ENCODE measurements around the gene KRT24.
"Not testable (repeated sequence)": the region's sequence is repeated elsewhere in the genome, so short reads cannot be mapped to it uniquely, and the experiment has no call there.

The KRT24 gene

DNA sequence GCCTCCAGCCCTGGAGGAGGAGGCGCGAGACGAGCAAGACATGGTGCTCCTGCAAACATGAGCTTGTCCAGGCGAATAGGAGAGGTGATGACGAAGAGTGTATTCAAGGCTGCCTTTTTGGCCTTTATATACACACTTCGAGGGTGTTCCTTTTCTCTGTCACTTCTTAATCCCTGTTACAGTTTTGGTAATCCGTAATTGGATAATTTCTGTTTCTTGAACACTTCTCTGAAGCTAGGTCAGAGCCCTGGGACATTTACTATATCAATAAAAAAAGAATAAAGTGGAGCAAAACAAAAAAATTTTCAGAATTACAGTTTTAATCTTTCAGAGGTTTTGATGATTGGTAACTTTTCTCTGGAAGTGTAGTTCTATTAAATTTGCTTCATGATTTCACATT, at the start of gene KRT24:
KRT24 (minus strand) TSS at position 101 of the 400 bp plus-strand sequence; CDS start at position 42, 59 bp downstream.
- no peak for DNase-seq

DNA sequence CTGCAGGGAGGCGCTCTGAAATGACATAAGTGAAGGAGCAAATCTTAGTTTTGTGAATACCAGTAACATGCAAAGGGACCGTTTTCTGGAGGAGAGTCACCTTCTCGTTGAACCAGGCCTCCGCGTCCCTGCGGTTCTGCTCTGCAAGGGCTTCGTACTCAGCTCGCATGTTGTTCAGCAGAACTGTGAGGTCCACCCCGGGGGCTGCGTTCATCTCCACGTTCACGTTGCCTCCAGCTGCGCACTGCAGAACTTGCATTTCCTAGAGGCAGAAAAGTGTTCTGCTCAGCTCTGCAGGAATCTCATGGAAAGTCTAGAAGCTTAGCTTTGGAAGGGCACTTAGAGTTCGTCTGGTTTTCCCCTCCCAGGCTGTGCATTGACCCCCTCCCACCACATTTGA, 47.5 kb upstream of the KRT24 start:
- DNase-seq: no peak

DNA sequence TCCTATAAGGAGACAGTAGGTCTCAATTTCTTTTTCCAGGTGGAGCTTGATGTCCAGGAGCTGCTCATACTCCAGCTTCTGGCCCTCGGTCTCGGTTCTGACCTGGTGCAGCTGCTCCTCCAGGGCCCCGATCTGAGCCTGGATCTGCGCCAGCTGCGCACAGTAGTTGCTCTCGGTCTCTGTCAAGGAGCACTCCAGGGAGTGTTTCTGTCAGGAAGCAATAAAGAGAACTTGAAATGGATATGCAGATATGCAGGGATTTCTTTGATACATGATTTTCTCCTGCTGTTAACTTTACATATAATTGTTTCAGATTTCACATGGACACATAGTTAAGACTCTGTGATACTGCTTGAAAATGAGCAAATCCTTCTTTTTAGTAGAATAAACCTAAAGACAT, 46.8 kb upstream of the KRT24 start:
- DNase-seq: no peak

DNA sequence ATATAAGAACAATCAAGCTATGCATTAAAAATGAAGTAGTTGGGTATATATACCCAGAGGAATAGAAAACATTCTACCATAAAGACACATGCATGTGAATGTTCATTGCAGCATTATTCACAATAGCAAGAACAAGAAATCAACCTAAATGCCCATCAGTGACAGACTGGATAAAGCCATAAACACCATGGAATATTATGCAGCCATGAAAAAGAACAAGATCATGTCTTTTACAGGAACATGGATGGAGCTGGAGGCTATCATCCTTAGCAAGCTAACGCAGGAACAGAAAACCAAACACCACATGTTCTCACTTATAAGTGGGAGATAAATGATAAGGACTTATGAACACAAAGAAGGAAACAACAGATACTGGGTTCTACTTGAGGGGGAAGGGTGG, 45.1 kb upstream of the KRT24 start:
- not testable (repeated sequence) for DNase-seq

DNA sequence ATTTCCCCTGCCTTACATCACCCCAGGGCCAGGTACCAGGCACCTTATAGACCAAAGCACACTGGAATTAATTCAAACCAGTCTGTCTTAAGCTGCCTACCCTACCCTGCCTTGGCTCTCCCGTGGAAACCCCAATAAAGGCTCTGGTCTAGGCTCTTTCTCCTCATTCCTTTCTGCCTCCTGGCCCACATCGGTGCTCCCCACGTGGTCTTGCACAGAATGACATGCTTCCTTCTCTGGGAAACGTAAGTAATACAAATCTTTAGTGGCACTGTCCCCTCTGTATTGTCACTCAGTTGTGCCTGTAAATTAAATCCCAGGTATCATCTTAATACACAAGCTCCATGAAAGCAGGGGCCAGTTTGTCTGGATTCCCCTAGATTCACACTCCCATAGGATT, 35.0 kb upstream of the KRT24 start:
- no peak for DNase-seq

DNA sequence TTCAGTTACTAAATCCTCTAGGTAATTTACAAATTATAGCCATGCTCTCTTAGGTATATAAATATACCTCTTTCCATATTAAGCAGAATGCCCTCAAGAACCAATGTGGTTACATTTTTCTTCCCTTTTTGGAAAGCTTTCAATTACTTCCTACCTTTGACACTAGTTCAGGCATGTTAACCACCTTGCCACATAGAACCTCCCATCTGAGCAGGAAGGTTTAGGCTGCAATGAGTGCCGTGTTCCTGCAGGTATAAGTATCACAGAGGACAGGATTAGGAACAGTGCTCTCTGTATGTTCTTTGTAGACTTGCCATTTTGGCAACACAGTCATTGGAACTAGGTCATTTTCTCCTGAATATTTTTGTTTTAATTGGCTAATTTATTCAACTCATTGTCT, 31.5 kb upstream of the KRT24 start:
- no peak for DNase-seq

DNA sequence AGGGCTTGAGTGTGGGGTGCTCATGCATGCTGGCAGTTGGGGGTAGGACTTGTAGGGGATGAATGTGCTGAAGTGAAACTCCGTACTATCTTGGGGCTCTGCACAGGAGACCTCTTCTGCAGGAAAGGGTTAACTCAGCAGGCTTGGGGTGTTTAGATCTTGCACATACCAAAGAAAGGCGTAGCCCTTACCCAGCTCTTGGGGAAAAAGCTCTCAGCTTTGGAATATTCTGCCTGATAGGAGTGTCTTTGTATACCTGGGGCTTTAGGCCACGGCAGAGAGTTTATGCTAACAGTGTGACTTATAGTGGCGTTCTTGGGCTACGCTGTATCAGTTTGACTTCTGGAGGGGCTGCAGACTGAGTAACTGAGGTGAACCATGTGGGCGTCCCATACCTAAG, 30.5 kb upstream of the KRT24 start:
- no peak for DNase-seq

DNA sequence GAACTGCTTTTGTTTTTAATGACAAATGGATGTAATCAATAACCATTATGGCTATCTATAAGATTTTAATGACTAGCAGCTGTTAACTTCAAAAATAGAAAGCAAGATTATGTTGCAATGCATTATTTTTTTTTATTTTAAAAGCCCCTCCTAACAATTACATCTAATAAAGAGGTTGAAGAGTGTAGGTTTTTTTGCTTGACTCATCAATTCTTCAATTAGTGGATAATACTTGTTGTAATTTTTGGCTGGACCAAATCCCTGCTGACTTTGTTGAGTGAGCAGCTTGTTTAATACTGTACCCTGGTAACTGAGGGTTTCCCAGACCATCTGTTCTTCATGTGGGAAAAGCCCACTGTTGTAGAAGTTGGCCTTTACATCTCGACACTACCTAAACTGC, 27.4 kb upstream of the KRT24 start:
- DNase-seq: no peak

DNA sequence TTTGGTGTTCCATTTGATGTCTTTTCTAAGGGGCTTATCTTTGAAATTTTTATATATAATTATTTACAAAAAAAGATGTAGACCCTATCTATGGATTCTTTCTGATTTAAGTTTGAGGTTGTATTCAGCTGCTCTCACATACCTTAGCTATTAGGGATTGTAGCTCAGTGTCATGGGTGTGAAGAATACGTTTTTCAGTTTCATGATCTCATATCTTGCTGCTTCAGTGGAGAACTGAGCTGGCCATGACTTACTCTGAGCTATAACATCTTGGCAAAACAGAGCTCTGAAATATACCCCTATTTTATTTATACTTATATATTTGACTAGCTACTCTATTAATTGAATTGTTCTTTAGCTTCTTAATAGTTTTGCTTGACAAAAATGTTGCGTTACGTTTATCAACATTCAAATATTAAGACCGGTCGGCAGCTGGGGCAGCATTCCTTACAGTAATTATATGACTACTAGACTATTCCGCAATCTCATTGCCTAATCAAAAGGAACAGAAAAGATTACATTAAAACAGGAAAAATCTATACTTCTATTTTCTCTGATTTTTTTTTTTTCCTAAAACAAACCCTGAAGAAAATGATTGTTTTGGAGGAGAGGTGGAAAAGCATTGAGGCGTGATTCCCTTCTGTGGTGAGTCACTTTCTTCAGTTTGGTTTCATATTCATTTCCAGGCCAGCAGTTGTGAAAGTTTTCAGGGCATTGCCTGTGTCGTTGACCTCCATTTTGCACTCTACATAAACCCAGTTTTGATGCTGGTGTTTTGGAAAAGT, 24.1 kb upstream of the KRT24 start:
- peak; percentile 48 for DNase-seq

DNA sequence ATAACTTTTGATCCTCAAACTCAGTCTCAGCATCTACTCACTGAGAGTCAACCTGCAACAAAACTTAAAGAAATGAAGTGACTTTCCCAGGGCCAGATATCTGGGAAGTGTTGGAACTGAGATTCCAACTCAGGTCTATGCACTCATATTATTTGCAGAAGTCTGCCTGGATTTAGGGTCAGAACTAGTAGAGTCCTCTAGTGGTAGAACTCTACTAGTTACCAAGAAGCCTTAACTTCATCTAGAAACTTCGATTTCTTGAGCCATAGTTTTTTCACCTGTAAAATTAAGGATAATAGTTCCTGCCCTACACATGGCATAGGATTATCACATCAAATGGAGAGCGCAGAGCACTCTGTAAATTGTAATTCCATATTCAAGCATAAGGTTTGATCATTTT, 23.4 kb upstream of the KRT24 start:
- no peak for DNase-seq

DNA sequence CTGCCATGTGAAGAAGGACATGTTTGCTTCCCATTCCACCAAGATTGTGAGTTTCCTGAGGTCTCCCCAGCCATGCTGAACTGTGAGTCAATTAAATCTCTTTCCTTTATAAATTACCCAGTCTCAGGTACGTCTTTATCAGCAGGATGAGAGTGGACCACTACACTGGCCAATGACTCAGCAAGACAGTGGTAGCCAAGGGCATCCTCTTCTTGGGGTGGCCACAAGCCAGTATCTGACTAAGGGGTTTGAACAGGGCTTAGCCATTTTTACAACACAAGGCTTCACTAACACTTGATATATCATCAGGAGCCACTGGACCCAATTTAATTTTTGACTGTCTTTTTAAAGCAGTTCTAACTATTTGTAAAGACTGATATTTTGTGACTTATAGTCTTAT, 21.1 kb upstream of the KRT24 start:
- no peak for DNase-seq

DNA sequence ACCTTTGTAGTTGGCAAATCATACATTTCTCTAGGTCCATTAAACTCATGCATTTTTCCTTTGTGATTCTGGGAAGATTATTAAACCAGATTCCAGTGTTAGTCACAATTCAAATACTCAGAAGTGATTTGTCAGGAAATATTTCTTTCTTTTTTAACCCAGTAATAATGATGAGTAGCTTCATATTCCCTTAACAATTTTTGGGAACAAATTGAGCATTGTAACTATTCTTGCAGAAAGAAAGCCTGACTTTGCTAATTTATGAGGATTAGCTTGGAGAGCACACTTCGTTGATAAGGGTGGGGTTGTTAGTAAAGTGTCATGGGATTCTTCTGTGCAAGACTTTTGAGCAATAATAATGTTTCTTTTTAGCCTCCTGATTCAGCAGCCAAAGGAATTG, 18.7 kb upstream of the KRT24 start:
- DNase-seq: no peak

DNA sequence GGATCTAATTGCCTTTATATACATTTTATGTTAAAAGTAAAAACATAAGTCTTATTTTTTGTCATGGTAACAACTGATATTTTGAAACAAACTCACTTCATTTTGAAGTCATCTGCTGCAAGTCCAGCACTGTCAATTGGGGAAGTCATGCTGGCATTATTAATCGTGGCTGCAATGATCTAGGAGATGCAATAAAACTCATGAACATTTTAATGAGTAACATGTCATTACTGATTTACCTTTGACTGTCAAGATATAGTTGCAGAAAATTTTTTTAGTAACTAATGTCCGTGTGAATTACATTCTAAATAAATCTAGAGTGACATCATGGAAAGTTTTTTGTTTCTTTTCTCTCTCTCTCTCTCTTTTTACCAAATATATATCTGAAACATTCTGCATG, 17.3 kb upstream of the KRT24 start:
- DNase-seq: no peak

DNA sequence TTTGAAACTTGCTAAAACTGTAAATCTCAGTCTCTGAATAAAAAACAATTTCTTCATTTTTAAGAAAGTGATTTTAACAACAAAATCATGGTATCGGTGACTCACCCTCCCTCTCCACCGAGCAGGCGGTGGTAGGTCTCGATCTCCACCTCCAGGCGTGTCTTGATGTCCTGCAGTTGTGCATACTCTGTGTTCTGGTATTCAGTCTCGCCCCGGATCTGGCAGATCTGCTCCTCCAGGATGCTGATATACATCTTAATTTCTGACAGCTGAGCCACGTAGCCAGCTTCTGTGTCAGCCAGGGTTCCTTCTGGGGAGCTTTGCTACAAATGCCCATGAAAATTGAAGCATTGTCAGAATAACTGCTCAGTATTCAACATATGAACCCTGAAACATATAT, 15.4 kb upstream of the KRT24 start:
- DNase-seq: no peak

DNA sequence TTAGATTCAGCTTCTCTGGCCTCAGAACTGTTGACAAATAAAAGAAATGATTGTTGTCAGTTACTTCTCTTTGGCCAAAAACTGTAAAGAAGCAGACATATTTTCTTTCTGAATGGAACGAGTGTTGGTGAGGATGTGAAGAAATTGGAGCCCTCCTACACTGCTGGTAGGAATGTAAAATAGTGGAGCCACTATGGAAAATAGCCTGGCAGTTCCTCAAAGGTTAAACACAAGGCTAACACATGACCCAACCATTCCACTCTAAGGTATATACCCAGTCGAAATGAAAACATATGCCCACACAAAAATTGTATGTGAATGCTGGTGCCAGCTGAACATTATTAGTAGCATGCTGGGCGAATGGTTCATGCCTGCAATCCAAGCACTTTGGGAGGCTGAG, 14.2 kb upstream of the KRT24 start:
- DNase-seq: no peak

DNA sequence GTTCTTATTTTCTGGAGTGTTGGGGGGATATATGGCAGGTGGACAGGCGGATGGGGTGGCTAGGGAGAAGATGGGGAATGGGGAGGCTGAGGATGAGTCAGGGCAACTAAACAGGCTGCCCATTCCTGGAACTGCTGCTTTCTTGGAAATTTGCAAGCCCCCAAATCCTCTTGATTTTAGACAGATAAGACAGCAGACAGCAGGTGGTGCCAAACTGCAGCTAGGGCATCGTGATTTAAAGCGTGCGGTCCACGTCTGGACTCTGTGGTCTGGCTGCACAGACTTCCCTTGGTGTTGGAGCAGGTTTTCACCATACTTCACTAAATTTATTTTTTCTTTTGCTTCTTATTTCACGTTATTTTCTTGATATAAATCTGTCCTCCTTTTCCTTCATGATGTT, 10.9 kb upstream of the KRT24 start:
- no peak for DNase-seq

DNA sequence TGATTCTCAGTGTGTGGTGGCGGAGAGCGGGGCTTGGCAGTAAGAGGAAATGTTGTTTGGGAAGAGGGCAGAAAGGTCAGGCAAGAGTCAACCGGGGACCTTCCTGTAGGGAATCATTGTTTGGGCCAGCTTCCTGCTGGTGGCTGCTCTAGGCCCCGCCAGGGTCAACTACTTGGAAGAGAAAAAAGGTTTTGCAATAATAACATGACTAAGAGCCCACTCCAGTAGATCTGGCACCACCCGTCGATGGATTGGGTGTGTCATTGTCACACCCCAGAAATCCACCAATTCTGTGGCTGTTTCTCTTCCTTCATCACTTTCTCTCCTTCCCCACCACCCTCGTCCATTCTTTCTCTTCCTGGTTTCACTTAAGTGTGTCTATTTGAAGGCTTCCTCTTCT, 4.2 kb upstream of the KRT24 start:
- peak; percentile 56 for DNase-seq

DNA sequence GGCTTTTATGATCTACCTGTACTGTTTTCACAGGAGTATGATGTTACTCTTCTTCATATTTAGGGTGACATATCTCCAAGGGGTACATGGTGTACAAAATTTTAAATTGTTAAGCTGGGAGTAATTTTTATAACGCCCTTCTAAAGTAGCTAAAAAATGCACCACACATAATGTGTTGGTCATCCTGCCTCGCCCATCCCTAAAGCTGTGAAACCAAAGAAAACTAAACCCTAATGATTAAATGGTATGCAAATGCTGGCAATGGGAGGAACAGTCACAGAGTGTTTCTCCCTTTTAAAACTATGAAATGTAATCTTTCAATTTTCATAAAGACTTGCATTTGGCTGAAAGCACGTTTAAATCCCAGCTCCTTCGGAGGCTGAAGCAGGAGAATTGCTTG, 2.0 kb upstream of the KRT24 start:
- DNase-seq: no peak

DNA sequence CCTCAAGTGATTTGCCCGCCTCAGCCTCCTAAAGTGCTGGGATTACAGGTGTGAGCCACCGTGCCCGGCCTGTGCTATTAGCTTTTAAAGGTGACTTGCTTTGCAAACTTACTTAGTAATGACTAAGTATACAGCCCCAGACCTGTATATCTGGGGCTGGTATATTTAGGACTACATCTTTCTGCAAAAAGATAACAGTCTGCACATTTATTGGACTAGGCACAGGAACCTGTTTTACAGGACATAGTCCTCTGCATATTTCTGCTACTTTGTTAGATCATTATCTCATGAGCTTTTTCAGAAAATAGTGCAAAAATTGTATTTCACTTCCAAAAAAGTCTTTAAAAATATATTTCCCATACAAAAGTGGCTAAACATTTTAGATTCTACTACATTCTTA, 1.3 kb downstream of the KRT24 start:
- DNase-seq: no peak

DNA sequence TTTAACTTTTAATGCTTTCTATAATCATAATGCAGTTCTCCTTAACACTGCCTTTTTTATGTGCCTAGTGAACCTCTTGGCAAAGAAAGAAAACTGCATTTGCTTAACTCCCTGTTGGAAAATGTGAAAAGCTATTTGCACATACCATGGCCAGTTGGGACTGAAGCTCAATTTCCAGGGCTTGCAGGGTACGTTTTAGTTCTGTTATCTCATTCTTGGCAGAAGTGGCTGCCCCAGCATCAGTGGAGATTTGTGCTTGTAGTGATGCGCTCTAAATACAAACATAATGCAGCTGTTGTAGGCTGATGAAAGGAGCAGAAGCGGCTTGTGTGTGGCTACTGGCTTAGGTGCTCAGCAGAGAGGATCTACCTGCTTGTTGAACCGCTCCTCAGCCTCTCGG, 3.7 kb downstream of the KRT24 start:
- no peak for DNase-seq

DNA sequence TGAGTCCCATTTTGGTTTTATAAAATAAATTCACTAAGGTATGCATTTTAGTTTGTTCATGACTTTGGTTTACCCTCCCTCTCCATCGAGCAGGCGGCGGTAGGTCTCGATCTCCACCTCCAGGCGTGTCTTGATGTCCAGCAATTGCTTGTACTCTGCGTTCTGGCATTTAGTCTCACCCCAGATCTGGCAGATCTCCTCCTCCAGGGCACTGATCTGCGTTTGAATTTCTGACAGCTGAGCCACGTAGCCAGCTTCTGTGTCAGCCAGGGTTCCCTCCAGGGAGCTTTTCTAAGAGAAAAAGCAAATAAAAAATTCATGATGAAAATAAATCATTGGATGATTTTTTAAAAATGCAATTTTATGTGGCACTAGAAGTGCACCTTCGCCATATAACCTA, 4.2 kb downstream of the KRT24 start:
- DNase-seq: no peak

DNA sequence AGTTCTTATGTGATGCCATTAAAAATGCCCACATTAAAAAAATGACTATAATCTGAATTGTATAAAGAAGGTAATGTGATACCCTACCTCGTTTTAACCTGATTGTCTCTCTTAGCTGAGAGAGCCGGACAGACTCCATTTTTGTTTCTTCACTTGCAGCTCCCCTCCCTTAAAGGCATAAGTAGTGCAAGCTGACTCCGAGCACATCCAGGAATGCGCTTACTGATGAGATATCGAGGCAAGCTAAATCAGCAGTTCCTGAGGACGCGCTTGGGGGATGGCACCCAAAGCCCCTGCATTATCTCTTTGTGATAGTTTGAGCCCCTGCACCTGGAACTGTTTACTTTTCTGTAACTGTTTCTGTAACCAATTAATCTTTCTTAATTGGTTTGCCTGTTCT, 6.3 kb downstream of the KRT24 start:
- no peak for DNase-seq

DNA sequence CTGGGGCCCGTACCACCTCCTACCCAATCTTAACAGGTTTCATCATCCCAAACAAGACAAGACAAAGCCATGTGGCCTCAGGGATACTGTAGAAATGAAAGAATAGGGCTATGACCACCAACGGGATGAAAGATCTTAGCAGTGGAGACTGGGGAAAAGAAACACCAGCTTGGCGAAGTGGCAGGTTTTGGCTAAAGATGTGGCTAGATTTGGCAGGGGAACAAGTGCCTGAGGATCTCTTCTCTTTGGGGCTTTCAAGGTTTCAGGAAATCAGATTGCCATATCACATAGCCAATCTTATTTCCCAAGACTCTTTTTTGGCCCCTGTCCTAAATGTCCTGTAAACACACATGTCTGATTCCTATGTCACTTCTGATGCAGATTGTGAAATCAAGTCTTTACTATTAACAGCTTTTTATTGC, 6.9 kb downstream of the KRT24 start:
- DNase-seq: no peak

DNA sequence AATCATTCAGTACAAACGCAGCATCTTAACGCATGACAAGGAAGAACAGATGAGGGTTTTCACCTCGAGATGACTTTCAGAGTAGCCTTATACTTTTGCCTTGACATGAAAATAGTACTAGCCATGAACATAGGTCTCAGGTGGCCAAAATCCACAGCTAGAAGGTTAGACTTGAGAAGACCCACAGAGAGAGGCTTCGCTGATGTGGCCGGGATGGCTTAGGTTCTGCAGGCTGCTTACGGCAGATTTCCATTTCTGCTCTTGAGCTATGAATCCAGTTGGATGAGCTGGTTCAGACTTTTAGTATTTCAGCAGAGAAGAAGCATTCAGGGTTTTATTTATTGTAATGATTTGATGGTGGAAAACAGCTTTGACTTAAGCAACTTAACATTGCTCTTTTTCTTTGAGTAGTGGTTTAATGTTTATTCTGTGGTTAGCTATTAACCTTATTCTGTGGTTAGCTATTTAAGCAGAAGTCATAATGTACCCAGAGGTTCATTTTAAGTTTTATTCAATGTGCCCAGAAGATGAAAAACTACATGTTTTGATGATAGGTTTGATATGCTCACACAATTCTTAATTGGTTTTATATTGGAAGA, 7.6 kb downstream of the KRT24 start:
- no peak for DNase-seq

DNA sequence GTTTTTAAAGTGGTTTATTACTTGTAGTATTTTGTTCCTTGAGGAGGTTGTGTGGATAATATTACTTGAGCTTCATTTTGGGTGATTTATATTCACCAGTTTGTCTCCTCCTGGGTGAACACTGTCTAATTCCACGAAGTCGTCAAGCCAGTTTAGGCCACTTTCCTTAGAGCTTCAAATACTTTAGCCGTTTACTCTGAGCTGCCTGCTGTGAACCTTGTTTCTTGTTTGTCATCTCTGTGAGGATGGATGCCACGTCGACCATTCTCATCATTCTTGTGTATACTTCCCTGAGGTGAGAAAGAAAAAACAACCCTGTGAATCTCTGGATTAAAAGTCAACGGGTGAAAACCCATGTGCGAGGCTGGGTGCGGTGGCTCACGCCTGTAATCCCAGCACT, 9.0 kb downstream of the KRT24 start:
- DNase-seq: no peak
